ENCODE results near the gene POLD3.
A peak's percentile ranks its signal among the peaks of the same experiment; 100 is the strongest.

POLD3 gene

GRCh38 chr11:74678041-74678440 is 85.7 kb downstream of the POLD3 start:
- Histone ChIP-seq H3K36me3 (ENCODE audit: insufficient read depth, low read length) (no peaks in the 10 kb centered on the region), H3K4me1 (ENCODE audit: control insufficient read depth, insufficient read depth, low read length) (peaks cover 22% of the 10 kb centered on the region), H3K4me2 (ENCODE audit: low read length) (no peak overlapping the region), H3K27me3 (ENCODE audit: control insufficient read depth, insufficient read depth, low read length) (no peaks in the 10 kb centered on the region), H3K9ac (ENCODE audit: low read depth, low read length) (no peak overlapping the region), H3K9me3 (replicated peaks; ENCODE audit: low read length) (no peaks in the 10 kb centered on the region), H3K4me3 (ENCODE audit: low read length) (no peak overlapping the region)

- no peaks in the 10 kb centered on the region for H3K27me3 ChIP-seq (ENCODE audit: control insufficient read depth, insufficient read depth, low read length)
- peaks cover 20% of the 10 kb centered on the region for H3K4me1 ChIP-seq (ENCODE audit: control insufficient read depth, insufficient read depth, low read length)
- H3K9me3 ChIP-seq (replicated peaks; ENCODE audit: low read length), result no peaks in the 10 kb centered on the region
- no peak overlapping the region for H3K4me3 ChIP-seq (ENCODE audit: low read length)
- H3K4me2 ChIP-seq (ENCODE audit: low read length), result no peak overlapping the region
- H3K36me3 ChIP-seq (ENCODE audit: insufficient read depth, low read length), result no peaks in the 10 kb centered on the region
- H3K9ac ChIP-seq (ENCODE audit: low read depth, low read length), result no peak overlapping the region
These were observed 86.5 kb downstream of the POLD3 start for GRCh38 chr11:74678591-74679512.

- no peaks in the 10 kb centered on the region for H3K27me3 ChIP-seq (ENCODE audit: control insufficient read depth, insufficient read depth, low read length)
- H3K4me3 ChIP-seq (ENCODE audit: low read length), result no peak overlapping the region
- H3K4me1 ChIP-seq (ENCODE audit: control insufficient read depth, insufficient read depth, low read length), result peaks cover 21% of the 10 kb centered on the region
- H3K9me3 ChIP-seq (replicated peaks; ENCODE audit: low read length), result no peaks in the 10 kb centered on the region
- H3K36me3 ChIP-seq (ENCODE audit: insufficient read depth, low read length), result no peaks in the 10 kb centered on the region
- no peak overlapping the region for H3K9ac ChIP-seq (ENCODE audit: low read depth, low read length)
- H3K4me2 ChIP-seq (ENCODE audit: low read length), result no peak overlapping the region
These were observed 87.1 kb downstream of the POLD3 start for GRCh38 chr11:74679513-74679865.

GRCh38 chr11:74680035-74680671 is 87.8 kb downstream of the POLD3 start:
- H3K27me3 ChIP-seq (ENCODE audit: control insufficient read depth, insufficient read depth, low read length), result no peaks in the 10 kb centered on the region
- no peak overlapping the region for H3K9ac ChIP-seq (ENCODE audit: low read depth, low read length)
- no peaks in the 10 kb centered on the region for H3K9me3 ChIP-seq (replicated peaks; ENCODE audit: low read length)
- H3K4me1 ChIP-seq (ENCODE audit: control insufficient read depth, insufficient read depth, low read length), result peaks cover 21% of the 10 kb centered on the region
- no peak overlapping the region for H3K4me3 ChIP-seq (ENCODE audit: low read length)
- no peak overlapping the region for H3K4me2 ChIP-seq (ENCODE audit: low read length)
- no peaks in the 10 kb centered on the region for H3K36me3 ChIP-seq (ENCODE audit: insufficient read depth, low read length)

GRCh38 chr11:74680703-74681531 is 88.5 kb downstream of the POLD3 start:
- no peaks in the 10 kb centered on the region for H3K36me3 ChIP-seq (ENCODE audit: insufficient read depth, low read length)
- H3K27me3 ChIP-seq (ENCODE audit: control insufficient read depth, insufficient read depth, low read length), result no peaks in the 10 kb centered on the region
- H3K9ac ChIP-seq (ENCODE audit: low read depth, low read length), result no peak overlapping the region
- no peak overlapping the region for H3K4me2 ChIP-seq (ENCODE audit: low read length)
- H3K9me3 ChIP-seq (replicated peaks; ENCODE audit: low read length), result no peaks in the 10 kb centered on the region
- H3K4me1 ChIP-seq (ENCODE audit: control insufficient read depth, insufficient read depth, low read length), result peaks cover 21% of the 10 kb centered on the region
- H3K4me3 ChIP-seq (ENCODE audit: low read length), result no peak overlapping the region

GRCh38 chr11:74681686-74682651 is 89.6 kb downstream of the POLD3 start:
- no peak overlapping the region for H3K9ac ChIP-seq (ENCODE audit: low read depth, low read length)
- no peaks in the 10 kb centered on the region for H3K9me3 ChIP-seq (replicated peaks; ENCODE audit: low read length)
- H3K4me2 ChIP-seq (ENCODE audit: low read length), result no peak overlapping the region
- H3K4me3 ChIP-seq (ENCODE audit: low read length), result no peak overlapping the region
- no peaks in the 10 kb centered on the region for H3K27me3 ChIP-seq (ENCODE audit: control insufficient read depth, insufficient read depth, low read length)
- no peaks in the 10 kb centered on the region for H3K36me3 ChIP-seq (ENCODE audit: insufficient read depth, low read length)
- peaks cover 28% of the 10 kb centered on the region for H3K4me1 ChIP-seq (ENCODE audit: control insufficient read depth, insufficient read depth, low read length)

- Histone ChIP-seq H3K4me2 (ENCODE audit: low read length) (peak overlapping the region; percentile 78), H3K27me3 (ENCODE audit: control insufficient read depth, insufficient read depth, low read length) (no peaks in the 10 kb centered on the region), H3K9ac (ENCODE audit: low read depth, low read length) (peak overlapping the region; percentile 78), H3K36me3 (ENCODE audit: insufficient read depth, low read length) (no peaks in the 10 kb centered on the region), H3K4me3 (ENCODE audit: low read length) (peak overlapping the region; percentile 61), H3K9me3 (replicated peaks; ENCODE audit: low read length) (no peaks in the 10 kb centered on the region), H3K4me1 (ENCODE audit: control insufficient read depth, insufficient read depth, low read length) (peaks cover 32% of the 10 kb centered on the region)
These were observed 90.4 kb downstream of the POLD3 start for GRCh38 chr11:74682731-74683278.

- no peaks in the 10 kb centered on the region for H3K27me3 ChIP-seq (ENCODE audit: control insufficient read depth, insufficient read depth, low read length)
- no peaks in the 10 kb centered on the region for H3K36me3 ChIP-seq (ENCODE audit: insufficient read depth, low read length)
- peak overlapping the region; percentile 61 for H3K4me3 ChIP-seq (ENCODE audit: low read length)
- no peaks in the 10 kb centered on the region for H3K9me3 ChIP-seq (replicated peaks; ENCODE audit: low read length)
- H3K9ac ChIP-seq (ENCODE audit: low read depth, low read length), result peak overlapping the region; percentile 78
- H3K4me1 ChIP-seq (ENCODE audit: control insufficient read depth, insufficient read depth, low read length), result peaks cover 36% of the 10 kb centered on the region
- peak overlapping the region; percentile 78 for H3K4me2 ChIP-seq (ENCODE audit: low read length)
These were observed 91.0 kb downstream of the POLD3 start for GRCh38 chr11:74683279-74683871.

GRCh38 chr11:74683941-74684481 is 91.6 kb downstream of the POLD3 start:
- Histone ChIP-seq H3K4me1 (ENCODE audit: control insufficient read depth, insufficient read depth, low read length) (peaks cover 34% of the 10 kb centered on the region), H3K4me3 (ENCODE audit: low read length) (peak overlapping the region; percentile 61), H3K9ac (ENCODE audit: low read depth, low read length) (peak overlapping the region; percentile 78), H3K4me2 (ENCODE audit: low read length) (peak overlapping the region; percentile 78), H3K36me3 (ENCODE audit: insufficient read depth, low read length) (no peaks in the 10 kb centered on the region), H3K9me3 (replicated peaks; ENCODE audit: low read length) (no peaks in the 10 kb centered on the region), H3K27me3 (ENCODE audit: control insufficient read depth, insufficient read depth, low read length) (no peaks in the 10 kb centered on the region)

- Histone ChIP-seq H3K4me2 (ENCODE audit: low read length) (no peak overlapping the region), H3K9me3 (replicated peaks; ENCODE audit: low read length) (no peaks in the 10 kb centered on the region), H3K4me3 (ENCODE audit: low read length) (no peak overlapping the region), H3K9ac (ENCODE audit: low read depth, low read length) (no peak overlapping the region), H3K4me1 (ENCODE audit: control insufficient read depth, insufficient read depth, low read length) (peaks cover 40% of the 10 kb centered on the region), H3K27me3 (ENCODE audit: control insufficient read depth, insufficient read depth, low read length) (no peaks in the 10 kb centered on the region), H3K36me3 (ENCODE audit: insufficient read depth, low read length) (no peaks in the 10 kb centered on the region)
These were observed 92.3 kb downstream of the POLD3 start for GRCh38 chr11:74684661-74685060.

Data from skeletal muscle satellite cell (primary cell).